Osteoblast (primary cell): Measurements from ENCODE around the gene MYO15B. TPM values are rescaled to one million over a fixed set of nuclear protein-coding genes. Genes with fewer than 3 reads are reported as not detected.

ENCODE experiments used
- DNase-seq: peaks from one replicate; pipeline ENCODE4 v3.0.0; 2011; ENCODE audit warnings: low spot score, mixed read lengths; ENCODE audit not compliant: insufficient read length; ENCODE audit errors: missing footprints
- H2AFZ ChIP-seq: 2 replicates; pipeline ENCODE4 v1.6.0; 2011; ENCODE audit warnings: mild to moderate bottlenecking, low read length
- H3K27ac ChIP-seq: 2 replicates; pipeline ENCODE4 v1.5.1; 2011; ENCODE audit warnings: mild to moderate bottlenecking, low read depth, low read length, moderate library complexity
- H3K27me3 ChIP-seq: 2 replicates; pipeline ENCODE4 v1.6.0; 2012; ENCODE audit warnings: mild to moderate bottlenecking, control low read depth, inconsistent platforms, low read length, moderate library complexity; ENCODE audit not compliant: insufficient read depth
- H3K36me3 ChIP-seq: 2 replicates; pipeline ENCODE4 v1.5.1; 2011; ENCODE audit warnings: mild to moderate bottlenecking, low read length, control low read depth, moderate library complexity; ENCODE audit not compliant: insufficient read depth
- H3K4me1 ChIP-seq: 2 replicates; pipeline ENCODE4 v1.5.1; 2011; ENCODE audit warnings: mild to moderate bottlenecking, low read length, control low read depth, moderate library complexity; ENCODE audit not compliant: insufficient read depth
- H3K4me2 ChIP-seq: 2 replicates; pipeline ENCODE4 v1.6.0; 2011; ENCODE audit warnings: mild to moderate bottlenecking, low read length; ENCODE audit not compliant: insufficient read depth
- H3K4me3 ChIP-seq: fragments of 200-600 bp; sonication (generic); 3 replicates; pipeline ENCODE4 v1.5.1; 2012; ENCODE audit warnings: mild to moderate bottlenecking, low read length, inconsistent platforms; ENCODE audit not compliant: insufficient read depth
- H3K79me2 ChIP-seq: 2 replicates; pipeline ENCODE4 v1.6.0; 2012; ENCODE audit warnings: mild to moderate bottlenecking, low read length, control low read depth, inconsistent platforms; ENCODE audit not compliant: insufficient read depth
- H3K9me3 ChIP-seq: 2 replicates; pipeline ENCODE4 v1.5.1; 2011; ENCODE audit warnings: low read depth, low read length, control low read depth
- H4K20me1 ChIP-seq: 2 replicates; pipeline ENCODE4 v1.6.0; 2012; ENCODE audit warnings: mild to moderate bottlenecking, low read length, control low read depth; ENCODE audit not compliant: insufficient read depth
- total RNA-seq: library from RNA; depleted of rRNA; stranded (reverse); fragments of >200 nt; gene quantifications from 2 replicates; pipeline ENCODE4 v1.2.3, GENCODE V29; 2012
- TF ChIP-seq, protein P1 (sequence below): IDR thresholded peaks from 2 replicates; pipeline ENCODE4 v1.5.1; 2011; ENCODE audit warnings: mild to moderate bottlenecking, low read depth, low read length, moderate library complexity; ENCODE audit errors: extremely low read depth

MYO15B gene
- total RNA-seq, 1 donor: 1.4 TPM

DNA sequence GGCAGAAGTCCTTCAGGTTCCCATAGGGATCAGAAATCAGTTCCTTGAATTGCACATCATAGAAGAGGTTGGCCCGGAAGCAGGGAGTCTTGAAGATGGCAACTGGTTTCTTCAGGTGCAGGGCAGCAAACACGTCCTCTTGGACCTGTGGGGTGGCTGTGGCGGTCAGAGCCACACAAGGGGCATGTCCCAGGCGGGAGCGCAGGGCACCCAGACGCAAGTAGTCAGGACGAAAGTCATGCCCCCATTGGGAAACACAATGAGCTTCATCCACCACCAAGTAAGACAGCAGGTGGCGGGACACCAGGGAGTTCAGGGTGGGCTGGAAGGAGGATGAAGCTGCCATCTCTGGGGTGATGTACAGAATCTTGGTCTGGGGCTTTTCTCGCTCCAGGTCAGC lies 74.9 kb downstream of the MYO15B start:
- H4K20me1 ChIP-seq: no peaks in the 10 kb centered on the region
- no peaks in the 10 kb centered on the region for H3K27me3 ChIP-seq
- no peak overlapping the region for H3K27ac ChIP-seq
- H3K4me3 ChIP-seq: no peak overlapping the region
- TF ChIP-seq, protein P1, sequence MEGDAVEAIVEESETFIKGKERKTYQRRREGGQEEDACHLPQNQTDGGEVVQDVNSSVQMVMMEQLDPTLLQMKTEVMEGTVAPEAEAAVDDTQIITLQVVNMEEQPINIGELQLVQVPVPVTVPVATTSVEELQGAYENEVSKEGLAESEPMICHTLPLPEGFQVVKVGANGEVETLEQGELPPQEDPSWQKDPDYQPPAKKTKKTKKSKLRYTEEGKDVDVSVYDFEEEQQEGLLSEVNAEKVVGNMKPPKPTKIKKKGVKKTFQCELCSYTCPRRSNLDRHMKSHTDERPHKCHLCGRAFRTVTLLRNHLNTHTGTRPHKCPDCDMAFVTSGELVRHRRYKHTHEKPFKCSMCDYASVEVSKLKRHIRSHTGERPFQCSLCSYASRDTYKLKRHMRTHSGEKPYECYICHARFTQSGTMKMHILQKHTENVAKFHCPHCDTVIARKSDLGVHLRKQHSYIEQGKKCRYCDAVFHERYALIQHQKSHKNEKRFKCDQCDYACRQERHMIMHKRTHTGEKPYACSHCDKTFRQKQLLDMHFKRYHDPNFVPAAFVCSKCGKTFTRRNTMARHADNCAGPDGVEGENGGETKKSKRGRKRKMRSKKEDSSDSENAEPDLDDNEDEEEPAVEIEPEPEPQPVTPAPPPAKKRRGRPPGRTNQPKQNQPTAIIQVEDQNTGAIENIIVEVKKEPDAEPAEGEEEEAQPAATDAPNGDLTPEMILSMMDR: no peak
- no peak for DNase-seq
- H3K4me2 ChIP-seq: no peak overlapping the region
- H2AFZ ChIP-seq: no peak overlapping the region
- H3K79me2 ChIP-seq: peaks cover 18% of the 10 kb centered on the region
- H3K36me3 ChIP-seq: peaks cover 27% of the 10 kb centered on the region
- H3K9me3 ChIP-seq: no peaks in the 10 kb centered on the region
- H3K4me1 ChIP-seq: peaks cover 11% of the 10 kb centered on the region

GRCh38 chr17:75664099-75664549 lies 76.5 kb downstream of the MYO15B start:
- peaks cover 5% of the 10 kb centered on the region for H4K20me1 ChIP-seq
- TF ChIP-seq, protein P1: no peak

DNA sequence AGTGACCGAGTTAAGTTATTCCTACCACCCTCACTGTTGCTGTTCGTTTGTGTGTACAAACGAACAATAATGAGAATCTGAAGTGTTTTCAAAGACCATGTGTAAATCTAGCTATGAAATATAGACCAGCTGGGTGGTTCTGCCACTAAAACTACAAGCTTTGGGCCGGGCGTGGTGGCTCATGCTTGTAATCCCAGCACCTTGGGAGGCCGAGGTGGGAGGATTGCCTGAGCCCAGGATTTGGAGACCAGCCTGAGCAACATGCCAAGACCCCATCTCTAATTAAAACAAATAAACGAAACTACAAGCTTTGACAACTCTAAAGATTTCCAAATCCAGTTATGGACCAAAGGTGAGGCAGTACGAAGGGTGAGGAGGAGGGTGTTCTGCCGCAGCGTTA lies 78.4 kb downstream of the MYO15B start:
- DNase-seq: no peak
- Histone ChIP-seq H3K4me3 (peak overlapping the region; percentile 96), H3K36me3 (peaks cover 33% of the 10 kb centered on the region), H3K4me2 (peak overlapping the region; percentile 94), H3K79me2 (peaks cover 52% of the 10 kb centered on the region), H3K27ac (peak overlapping the region; percentile 94), H4K20me1 (peaks cover 9% of the 10 kb centered on the region), H3K9me3 (no peaks in the 10 kb centered on the region), H3K27me3 (no peaks in the 10 kb centered on the region), H2AFZ (no peak overlapping the region), H3K4me1 (peaks cover 20% of the 10 kb centered on the region)
- TF ChIP-seq, protein P1: no peak

More at GRCh38 chr17:75664099-75664549, 76.5 kb downstream of the MYO15B start:
- Histone ChIP-seq H3K36me3 (peaks cover 30% of the 10 kb centered on the region), H3K4me1 (peaks cover 20% of the 10 kb centered on the region), H3K9me3 (no peaks in the 10 kb centered on the region), H3K79me2 (peaks cover 34% of the 10 kb centered on the region), H3K4me2 (no peak overlapping the region), H3K27ac (no peak overlapping the region), H2AFZ (no peak overlapping the region), H3K27me3 (no peaks in the 10 kb centered on the region), H3K4me3 (no peak overlapping the region)
- no peak for DNase-seq

- no peaks in the 10 kb centered on the region for H3K9me3 ChIP-seq
- peaks cover 64% of the 10 kb centered on the region for H3K79me2 ChIP-seq
- TF ChIP-seq, protein P1: no peak
- H3K27me3 ChIP-seq: no peaks in the 10 kb centered on the region
- H3K4me2 ChIP-seq: peak within 1 kb of the TSS; percentile 94
- H3K36me3 ChIP-seq: peaks cover 39% of the 10 kb centered on the region
- DNase-seq: peak; percentile 92
- H3K27ac ChIP-seq: peak within 1 kb of the TSS; percentile 94
- H4K20me1 ChIP-seq: peaks cover 11% of the 10 kb centered on the region
- H3K4me3 ChIP-seq: peak within 1 kb of the TSS; percentile 96
- H3K4me1 ChIP-seq: peaks cover 20% of the 10 kb centered on the region
- peak within 1 kb of the TSS; percentile 96 for H2AFZ ChIP-seq
These were observed 79.6 kb downstream of the MYO15B start, which contains the start of the genes RECQL5 and SAP30BP for GRCh38 chr17:75666959-75667790. Gene RECQL5 (minus strand): TSS chr17:75667154. CDS start chr17:75666557, 597 bp downstream. Gene SAP30BP (plus strand): TSS chr17:75667338. CDS start chr17:75667373, 35 bp downstream.
